Pancreas (tissue), 10 donors: ENCODE data around the gene CTNNA3. TPM values are rescaled to one million over a fixed set of nuclear protein-coding genes. Genes with fewer than 3 reads are reported as not detected.

Experiments used
- ATAC-seq, 4 donors: fragments of 200-7000 bp; cut with Tn5 transposase; one replicate each; pipeline versions ENCODE4 v1.8.0 to v1.9.1; 2020; ENCODE audit warnings: mild to moderate bottlenecking in 4 of 4, moderate library complexity in 4 of 4
- DNase-seq, 6 donors: peaks; one replicate each; pipeline ENCODE4 v3.0.0-alpha.2; 2020
- FAIRE-seq: peaks from 2 replicates; lab custom pipeline; 2012; peaks lifted over from hg19 to GRCh38; lab: Jason Lieb, UNC
- H3K27ac ChIP-seq, 4 donors: fragments of 200-600 bp; sonication (generic); 1 replicate in 3 of 4; 2 replicates in 1 of 4; pipeline versions ENCODE4 v1.5.0 to v1.8.0; 2020
- H3K27me3 ChIP-seq, 4 donors: fragments of 200-600 bp; one replicate each; pipeline ENCODE4 v1.8.0; 2021
- H3K36me3 ChIP-seq, 3 donors: fragments of 200-600 bp; sonication (generic) in 1 of 3; one replicate each; pipeline versions ENCODE4 v1.5.0 to v1.8.0; 2020 to 2021
- H3K4me1 ChIP-seq, 3 donors: fragments of 200-600 bp; one replicate each; pipeline ENCODE4 v1.8.0; 2021
- H3K4me3 ChIP-seq, 4 donors: fragments of 200-600 bp; sonication (generic) in 2 of 4; one replicate each; pipeline versions ENCODE4 v1.5.0 to v1.8.0; 2020 to 2021
- H3K9me3 ChIP-seq, 4 donors: fragments of 200-600 bp; one replicate each; pipeline ENCODE4 v1.8.0; 2021
- CTCF ChIP-seq, 4 donors: fragments of 200-600 bp; sonication (generic) in 3 of 4; IDR thresholded peaks; one replicate each; pipeline versions ENCODE4 v1.5.0 to v1.8.0; 2021; ENCODE audit warnings: antibody characterized with exemption in 4 of 4
- WGBS, 2 donors: extraction: QIAGEN DNeasy Blood & Tissue Kit; methylation state at CpG; one replicate each; pipeline ENCODE4 v1.1.7; 2013; 5-methylcytosine and 5-hydroxymethylcytosine counted together
- intact Hi-C, 3 donors: fragments of 100-400 bp; cut with DNase I; formaldehyde crosslinking; loops; one replicate each; pipeline versions ENCODE4 v1.11.1 to v1.14.2; 2022
- polyA plus RNA-seq, 2 donors: library from polyadenylated mRNA; stranded (reverse); fragments of 200-250 nt; gene quantifications; one replicate each; pipeline ENCODE4 v1.2.3, GENCODE V29; 2013
- total RNA-seq, 6 donors: library from RNA; stranded (reverse); fragmentation: NEBNext Ultra II Directional in 4 of 6; extraction: Animal tissue kit (Norgen Biotek cat#: 25700) in 4 of 6; gene quantifications; one replicate each; pipeline versions ENCODE4 v1.2.1 to v1.2.4, GENCODE V29; 2021 to 2023
- donor health status: healthy with polysubstance abuse.
- donor health status: DM: no; HTN: no; CAD: no; lungs with moderate emphysema.
- donor health status: DM: no; HTN: no; CAD: no.
- donor health status: control.
- donor health status: control.
- donor health status: Bipolar disorder and iron deficiency.
- donor health status: DM: yes; HTN: yes; CAD: no.
- donor health status: DM: no; HTN: no; CAD: no.
- donor health status: DM: no; HTN: no; CAD: no.
- donor health status: DM: yes; HTN: yes; CAD: no.

CTNNA3 gene
- total and polyA plus RNA-seq, 8 donors, result 0.02 to 0.83 (median 0.21) TPM

- ATAC-seq (peak in 3 of 4 donors; percentile 37 to 63 (median 52)), DNase-seq (no peak), FAIRE-seq (no peak)
- Histone ChIP-seq H3K9me3 (no peaks in the 10 kb centered on the region), H3K36me3 (no peaks in the 10 kb centered on the region), H3K4me1 (no peaks in the 10 kb centered on the region), H3K27ac (no peak overlapping the region), H3K27me3 (no peaks in the 10 kb centered on the region), H3K4me3 (no peak overlapping the region)
- no peak for TF ChIP-seq CTCF (IDR thresholded peaks at IDR 0.05)
- 20 to 21% methylated on average over 4 of the region's 4 CpGs for WGBS, 2 donors
- intact Hi-C loops, result no loop called here
Observed at GRCh38 chr10:65910209-65910608, 1785.8 kb downstream of the CTNNA3 start.

- no peaks in the 10 kb centered on the region for H3K9me3 ChIP-seq
- 72 to 91% methylated on average over 8 of the region's 8 CpGs for WGBS, 2 donors
- no peaks in the 10 kb centered on the region for H3K36me3 ChIP-seq
- DNase-seq, result no peak
- H3K27me3 ChIP-seq, result no peaks in the 10 kb centered on the region
- no peak overlapping the region for H3K27ac ChIP-seq
- intact Hi-C loops, result no loop called here
- no peak for ATAC-seq
- no peak for TF ChIP-seq CTCF (IDR thresholded peaks at IDR 0.05)
- H3K4me3 ChIP-seq, result no peak overlapping the region
- FAIRE-seq, result no peak
- H3K4me1 ChIP-seq, result no peaks in the 10 kb centered on the region
Observed at GRCh38 chr10:65907199-65907712, 1788.7 kb downstream of the CTNNA3 start.

GRCh38 chr10:65903620-65904019 lies 1792.4 kb downstream of the CTNNA3 start:
- no peak overlapping the region for H3K27ac ChIP-seq
- ATAC-seq (no peak), FAIRE-seq (no peak), DNase-seq (no peak)
- intact Hi-C loops, result no loop called here
- no peak for TF ChIP-seq CTCF (IDR thresholded peaks at IDR 0.05)
- no peaks in the 10 kb centered on the region for H3K4me1 ChIP-seq
- no peaks in the 10 kb centered on the region for H3K36me3 ChIP-seq
- 90 to 96% methylated on average over 4 of the region's 4 CpGs for WGBS, 2 donors
- no peak overlapping the region for H3K4me3 ChIP-seq
- H3K9me3 ChIP-seq, result no peaks in the 10 kb centered on the region
- no peaks in the 10 kb centered on the region for H3K27me3 ChIP-seq

GRCh38 chr10:65900271-65900670 lies 1795.7 kb downstream of the CTNNA3 start:
- no peak overlapping the region for H3K27ac ChIP-seq
- H3K36me3 ChIP-seq, result no peaks in the 10 kb centered on the region
- ATAC-seq (no peak), FAIRE-seq (no peak), DNase-seq (no peak)
- no peaks in the 10 kb centered on the region for H3K27me3 ChIP-seq
- WGBS, 2 donors, result 88 to 94% methylated on average over 7 of the region's 7 CpGs
- no peak overlapping the region for H3K4me3 ChIP-seq
- no peaks in the 10 kb centered on the region for H3K9me3 ChIP-seq
- no peak for TF ChIP-seq CTCF (IDR thresholded peaks at IDR 0.05)
- intact Hi-C loops, result no loop called here
- H3K4me1 ChIP-seq, result peaks cover 0 to 9% (median 4%) of the 10 kb centered on the region in 3 donors

- no peak for FAIRE-seq
- Histone ChIP-seq H3K36me3 (no peaks in the 10 kb centered on the region), H3K27me3 (no peaks in the 10 kb centered on the region), H3K9me3 (no peaks in the 10 kb centered on the region), H3K27ac (no peak overlapping the region), H3K4me3 (no peak overlapping the region), H3K4me1 (peaks cover 0 to 9% (median 4%) of the 10 kb centered on the region in 3 donors)
- DNase-seq, result no peak
- intact Hi-C loops, result no loop called here
- TF ChIP-seq CTCF (IDR thresholded peaks at IDR 0.05), result no peak
- 56 to 74% methylated on average over 1 of the region's 1 CpG for WGBS, 2 donors
- ATAC-seq, result no peak
Observed at GRCh38 chr10:65898055-65898454, 1797.9 kb downstream of the CTNNA3 start.
